Smooth muscle cell (in vitro differentiated cells): Measurements from ENCODE around the gene LRMDA. TPM values are rescaled to one million over a fixed set of nuclear protein-coding genes. Genes with fewer than 3 reads are reported as not detected.

ENCODE experiments used
- DNase-seq: peaks from one replicate; lab custom pipeline; 2025; ENCODE audit not compliant: unreplicated experiment; lab: John Stamatoyannopoulos, UW
- H2AFZ ChIP-seq: fragments of 200-600 bp; sonication (generic); 2 replicates; pipeline ENCODE4 v1.6.0; 2016; ENCODE audit warnings: antibody characterized with exemption, low read depth, mild to moderate bottlenecking
- H3F3A ChIP-seq: fragments of 200-600 bp; sonication (generic); 2 replicates; pipeline ENCODE4 v1.6.0; 2017; ENCODE audit warnings: antibody characterized with exemption, low read depth
- H3K27ac ChIP-seq: fragments of 200-600 bp; sonication (generic); 2 replicates; pipeline ENCODE4 v1.5.1; 2016; ENCODE audit warnings: low read depth, mild to moderate bottlenecking
- H3K27me3 ChIP-seq: fragments of 200-600 bp; sonication (generic); 2 replicates; pipeline ENCODE4 v1.6.1; 2016; ENCODE audit warnings: low read depth, mild to moderate bottlenecking
- H3K36me3 ChIP-seq: fragments of 200-600 bp; sonication (generic); 2 replicates; pipeline ENCODE4 v1.5.1; 2016; ENCODE audit warnings: low read depth
- H3K4me1 ChIP-seq: fragments of 200-600 bp; sonication (generic); 2 replicates; pipeline ENCODE4 v1.5.1; 2016; ENCODE audit warnings: low read depth
- H3K4me2 ChIP-seq: fragments of 200-600 bp; sonication (generic); 2 replicates; pipeline ENCODE4 v1.6.0; 2016; ENCODE audit warnings: mild to moderate bottlenecking
- H3K4me3 ChIP-seq: fragments of 200-600 bp; sonication (generic); 2 replicates; pipeline ENCODE4 v1.5.1; 2016; ENCODE audit warnings: mild to moderate bottlenecking
- H3K79me2 ChIP-seq: fragments of 200-600 bp; sonication (generic); 2 replicates; pipeline ENCODE4 v1.6.0; 2016; ENCODE audit warnings: low read depth, mild to moderate bottlenecking
- H3K9ac ChIP-seq: fragments of 200-600 bp; sonication (generic); 2 replicates; pipeline ENCODE4 v1.6.0; 2016; ENCODE audit warnings: low read depth
- H3K9me3 ChIP-seq: fragments of 200-600 bp; sonication (generic); replicated peaks from 2 replicates; pipeline ENCODE4 v1.5.1; 2016; ENCODE audit warnings: low read depth
- H4K20me1 ChIP-seq: fragments of 200-600 bp; sonication (generic); 2 replicates; pipeline ENCODE4 v1.6.0; 2016; ENCODE audit warnings: low read depth
- WGBS: methylation state at CpG from one replicate; pipeline ENCODE4 v1.1.7; 2016; ENCODE audit warnings: low lambda C conversion rate; 5-methylcytosine and 5-hydroxymethylcytosine counted together
- polyA plus RNA-seq: library from polyadenylated mRNA; unstranded; fragments of >200 nt; fragmentation: Nextera tagmentation; extraction: Ambion mirVana; gene quantifications from 2 replicates; pipeline ENCODE4 v1.2.1, GENCODE V29; 2016
- total RNA-seq: library from RNA; depleted of rRNA; stranded (reverse); fragments of >200 nt; gene quantifications from 2 replicates; pipeline ENCODE4 v1.2.3, GENCODE V29; 2014
- TF ChIP-seq, protein P1 (sequence below): fragments of 200-600 bp; sonication (generic); IDR thresholded peaks from 2 replicates; pipeline ENCODE4 v1.5.1; 2017; ENCODE audit warnings: borderline replicate concordance, mild to moderate bottlenecking, antibody characterized with exemption; ENCODE audit not compliant: insufficient read depth, poor library complexity, severe bottlenecking

The LRMDA gene
- total and polyA plus RNA-seq, 2 experiments from 2014 or later: 1.5 to 1.6 TPM

DNA sequence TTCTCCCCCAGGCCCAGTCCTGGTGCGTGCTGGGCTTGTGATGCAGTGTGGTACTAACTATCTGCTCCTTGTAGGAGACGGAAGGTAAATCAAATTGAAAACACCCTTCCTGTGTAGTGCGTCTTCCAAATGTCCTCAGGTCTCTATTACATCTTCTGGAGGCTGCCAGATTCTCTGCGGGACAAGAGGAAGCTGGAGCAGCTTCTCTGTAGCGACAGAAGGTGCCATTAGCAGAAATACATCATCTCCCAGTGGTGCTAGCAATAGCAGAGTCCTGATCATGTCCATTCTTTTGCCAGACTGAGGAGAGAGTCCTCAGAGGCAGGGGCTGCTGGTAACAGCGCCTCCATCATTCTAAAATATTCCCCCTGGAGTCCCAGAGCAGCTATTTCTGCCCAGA, 675.2 kb downstream of the LRMDA start:
- TF ChIP-seq, protein P1, sequence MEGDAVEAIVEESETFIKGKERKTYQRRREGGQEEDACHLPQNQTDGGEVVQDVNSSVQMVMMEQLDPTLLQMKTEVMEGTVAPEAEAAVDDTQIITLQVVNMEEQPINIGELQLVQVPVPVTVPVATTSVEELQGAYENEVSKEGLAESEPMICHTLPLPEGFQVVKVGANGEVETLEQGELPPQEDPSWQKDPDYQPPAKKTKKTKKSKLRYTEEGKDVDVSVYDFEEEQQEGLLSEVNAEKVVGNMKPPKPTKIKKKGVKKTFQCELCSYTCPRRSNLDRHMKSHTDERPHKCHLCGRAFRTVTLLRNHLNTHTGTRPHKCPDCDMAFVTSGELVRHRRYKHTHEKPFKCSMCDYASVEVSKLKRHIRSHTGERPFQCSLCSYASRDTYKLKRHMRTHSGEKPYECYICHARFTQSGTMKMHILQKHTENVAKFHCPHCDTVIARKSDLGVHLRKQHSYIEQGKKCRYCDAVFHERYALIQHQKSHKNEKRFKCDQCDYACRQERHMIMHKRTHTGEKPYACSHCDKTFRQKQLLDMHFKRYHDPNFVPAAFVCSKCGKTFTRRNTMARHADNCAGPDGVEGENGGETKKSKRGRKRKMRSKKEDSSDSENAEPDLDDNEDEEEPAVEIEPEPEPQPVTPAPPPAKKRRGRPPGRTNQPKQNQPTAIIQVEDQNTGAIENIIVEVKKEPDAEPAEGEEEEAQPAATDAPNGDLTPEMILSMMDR: no peak
- Histone ChIP-seq H3K9me3 (no peaks in the 10 kb centered on the region), H3K4me1 (no peaks in the 10 kb centered on the region), H3K27ac (no peak overlapping the region), H2AFZ (no peak overlapping the region), H3K9ac (no peak overlapping the region), H3K4me3 (no peak overlapping the region), H3F3A (peaks cover 30% of the 10 kb centered on the region), H3K4me2 (no peak overlapping the region), H3K27me3 (no peaks in the 10 kb centered on the region), H3K36me3 (no peaks in the 10 kb centered on the region), H3K79me2 (no peaks in the 10 kb centered on the region), H4K20me1 (no peaks in the 10 kb centered on the region)
- no peak for DNase-seq
- WGBS: 93% methylated on average over 6 of the region's 6 CpGs

DNA sequence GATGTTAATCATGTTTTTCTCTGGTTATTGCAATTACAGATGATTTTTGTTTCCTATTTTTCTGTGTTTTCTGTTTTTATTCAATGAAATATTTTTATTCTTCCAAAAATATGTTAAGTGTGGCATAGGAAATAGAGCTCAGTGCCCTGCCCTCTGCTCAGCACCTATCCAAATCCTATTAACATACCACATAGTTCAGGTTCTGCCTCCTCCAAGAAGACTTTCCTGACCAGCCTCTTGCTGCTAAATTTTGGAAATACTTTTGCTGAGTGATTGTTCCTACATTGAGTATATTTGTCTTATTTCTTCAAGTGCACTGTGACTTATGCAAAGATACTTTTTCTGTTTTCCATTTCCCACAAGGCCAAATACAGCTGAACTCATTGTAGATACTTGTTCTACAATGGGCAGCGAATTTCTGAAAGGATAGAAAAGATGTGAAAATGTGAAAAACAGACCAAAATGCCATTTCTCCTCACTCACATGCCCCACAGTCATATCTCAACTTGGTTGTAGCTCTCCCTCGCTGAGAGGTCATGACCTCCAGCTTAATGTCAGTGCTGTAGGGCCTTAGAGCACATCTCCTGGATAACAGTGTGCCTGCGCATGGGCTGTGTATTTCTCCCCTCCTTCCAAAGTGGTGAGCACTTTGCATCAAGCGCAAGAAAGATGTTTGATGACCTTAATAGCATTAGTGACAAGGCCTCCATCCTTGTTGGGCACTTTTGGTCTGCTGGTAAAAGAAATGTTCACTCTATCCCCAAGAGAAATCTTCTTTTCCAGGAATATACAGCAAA, 677.3 kb downstream of the LRMDA start:
- H3K9me3 ChIP-seq: no peaks in the 10 kb centered on the region

DNA sequence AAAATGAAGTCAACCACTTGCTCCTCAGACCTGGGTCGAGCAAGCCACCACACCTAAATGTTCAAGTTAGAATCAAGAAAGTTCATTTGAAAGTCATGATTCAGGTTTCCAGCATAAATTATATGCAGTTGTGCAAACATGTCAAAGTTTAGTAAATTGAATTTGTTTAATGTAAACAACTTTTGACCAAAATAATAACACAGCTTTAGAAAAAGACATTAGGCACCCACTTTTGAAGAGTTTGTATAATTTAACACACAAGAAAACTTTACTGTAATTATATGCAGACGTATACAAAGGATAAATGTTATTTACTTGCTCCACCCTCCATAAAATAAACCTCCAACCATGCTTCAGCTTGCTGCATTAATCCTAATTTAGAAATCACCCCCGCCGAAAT, 680.0 kb downstream of the LRMDA start:
- H3K27me3 ChIP-seq: no peaks in the 10 kb centered on the region
- no peak overlapping the region for H3K4me3 ChIP-seq
- 59% methylated on average over 4 of the region's 4 CpGs for WGBS
- no peaks in the 10 kb centered on the region for H4K20me1 ChIP-seq
- H2AFZ ChIP-seq: no peak overlapping the region
- H3K27ac ChIP-seq: no peak overlapping the region
- peaks cover 32% of the 10 kb centered on the region for H3K4me1 ChIP-seq
- TF ChIP-seq, protein P1: no peak
- H3K4me2 ChIP-seq: peak overlapping the region; percentile 83
- no peaks in the 10 kb centered on the region for H3K36me3 ChIP-seq
- H3K9me3 ChIP-seq: no peaks in the 10 kb centered on the region
- DNase-seq: no peak
- H3K9ac ChIP-seq: no peak overlapping the region
- H3F3A ChIP-seq: peaks cover 22% of the 10 kb centered on the region
- no peaks in the 10 kb centered on the region for H3K79me2 ChIP-seq

More for the DNA sequence above, 677.3 kb downstream of the LRMDA start:
- H3K27ac ChIP-seq: no peak overlapping the region
- H3K79me2 ChIP-seq: no peaks in the 10 kb centered on the region
- no peak overlapping the region for H3K4me3 ChIP-seq
- no peak for DNase-seq
- H4K20me1 ChIP-seq: no peaks in the 10 kb centered on the region
- 85% methylated on average over 4 of the region's 4 CpGs for WGBS
- H3F3A ChIP-seq: peaks cover 21% of the 10 kb centered on the region
- peaks cover 17% of the 10 kb centered on the region for H3K4me1 ChIP-seq
- no peaks in the 10 kb centered on the region for H3K27me3 ChIP-seq
- no peaks in the 10 kb centered on the region for H3K36me3 ChIP-seq
- no peak overlapping the region for H3K4me2 ChIP-seq
- H2AFZ ChIP-seq: no peak overlapping the region
- no peak overlapping the region for H3K9ac ChIP-seq
- TF ChIP-seq, protein P1: no peak
